ENCODE data around the gene TMEM44. TPM values are rescaled to one million over a fixed set of nuclear protein-coding genes. Genes with fewer than 3 reads are reported as not detected.

Gene TMEM44
- total RNA-seq, 2 donors from 2014 or later, result 0.87 to 0.94 TPM

DNA sequence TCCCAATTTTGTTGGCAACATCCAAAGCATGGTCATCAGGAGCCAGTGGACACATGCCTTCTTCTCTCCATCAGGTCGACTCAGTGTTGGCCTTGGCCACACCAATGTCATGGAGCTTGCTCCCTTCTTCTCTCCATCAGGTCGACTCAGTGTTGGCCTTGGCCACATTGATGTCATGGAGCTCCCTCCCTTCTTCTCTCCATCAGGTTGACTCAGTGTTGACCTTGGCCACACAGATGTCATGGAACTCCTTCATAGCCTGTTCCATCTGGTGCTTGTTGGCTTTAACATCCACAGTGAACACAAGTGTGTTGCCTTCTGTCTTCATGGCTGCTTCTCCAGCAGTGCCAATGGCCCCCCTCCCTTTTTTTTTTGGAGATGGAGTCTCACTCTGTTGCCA, 70.2 kb downstream of the TMEM44 start:
- Mint-ChIP-seq H3K27me3 (peaks cover 30% of the 10 kb centered on the region), H3K4me1 (no peaks in the 10 kb centered on the region), H3K36me3 (ENCODE audit: low read depth) (no peaks in the 10 kb centered on the region), H3K4me3 (no peak overlapping the region), H3K27ac (no peak overlapping the region)
- ATAC-seq (no peak), DNase-seq (no peak)
- no peaks in the 10 kb centered on the region for H3K9me3 ChIP-seq (ENCODE audit: control insufficient read depth, low read length, poor library complexity, severe bottlenecking)

DNA sequence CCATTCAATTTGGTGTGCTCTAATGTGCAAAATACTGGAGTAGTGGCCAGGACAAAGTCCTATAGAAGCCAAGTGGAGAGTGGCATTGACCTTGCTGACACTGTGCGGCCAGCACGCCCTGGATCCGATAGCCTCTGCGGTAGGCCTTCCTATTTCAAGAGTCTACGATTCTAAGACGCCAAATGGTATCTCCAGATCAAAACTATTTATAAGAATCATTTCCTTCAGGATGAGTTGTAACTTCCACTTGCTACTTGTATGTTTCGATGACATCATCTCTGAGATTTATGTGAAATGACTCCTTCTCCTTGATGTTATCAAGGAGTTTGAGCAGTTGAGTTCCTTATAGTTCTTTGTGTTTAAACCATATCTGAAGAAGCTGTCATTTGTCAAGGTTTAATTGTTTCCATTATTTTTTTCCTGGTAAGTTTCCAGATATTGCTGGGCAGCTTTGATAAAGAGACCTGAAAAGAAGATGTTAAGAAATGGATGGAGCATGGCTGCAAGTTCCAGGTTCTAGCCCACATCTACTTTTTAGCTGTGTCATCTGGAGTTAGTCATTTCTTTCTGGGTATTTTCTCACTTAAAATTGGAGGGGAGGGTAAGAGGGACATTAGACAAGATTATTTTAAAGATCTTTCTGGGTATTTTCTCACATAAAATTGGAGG, 71.8 kb downstream of the TMEM44 start:
- DNase-seq (no peak), ATAC-seq (no peak)
- no peaks in the 10 kb centered on the region for H3K9me3 ChIP-seq (ENCODE audit: control insufficient read depth, low read length, poor library complexity, severe bottlenecking)
- H3K27me3 Mint-ChIP-seq, result peaks cover 26% of the 10 kb centered on the region
- no peak overlapping the region for H3K27ac Mint-ChIP-seq
- H3K4me1 Mint-ChIP-seq, result peaks cover 6% of the 10 kb centered on the region
- no peaks in the 10 kb centered on the region for H3K36me3 Mint-ChIP-seq (ENCODE audit: low read depth)
- H3K4me3 Mint-ChIP-seq, result no peak overlapping the region

DNA sequence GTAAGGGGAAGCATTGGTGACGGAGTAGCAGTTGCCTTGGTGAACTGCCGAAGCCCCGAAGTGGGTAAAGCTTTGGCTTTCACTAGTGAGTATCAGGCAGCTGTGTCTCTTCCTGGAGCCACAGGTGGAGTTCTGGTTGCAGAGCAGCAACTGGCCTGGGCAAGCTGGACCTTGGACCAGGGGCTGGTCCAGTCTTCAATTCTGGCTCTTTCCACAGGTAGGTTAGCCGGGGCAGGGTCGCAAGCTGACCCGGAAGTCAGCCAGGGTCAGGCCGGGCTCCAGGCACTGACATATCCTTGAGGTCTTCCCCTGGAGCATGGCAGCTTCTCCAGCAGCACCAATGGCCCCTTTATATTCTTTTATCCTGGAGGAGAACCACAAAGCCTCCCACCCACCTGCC, 73.2 kb downstream of the TMEM44 start:
- Mint-ChIP-seq H3K36me3 (ENCODE audit: low read depth) (no peaks in the 10 kb centered on the region), H3K27me3 (peaks cover 13% of the 10 kb centered on the region), H3K27ac (no peak overlapping the region), H3K4me1 (peaks cover 12% of the 10 kb centered on the region), H3K4me3 (no peak overlapping the region)
- H3K9me3 ChIP-seq (ENCODE audit: control insufficient read depth, low read length, poor library complexity, severe bottlenecking), result no peaks in the 10 kb centered on the region
- no peak for ATAC-seq
- no peak for DNase-seq

GRCh38 chr3:194559530-194559929, 73.7 kb downstream of the TMEM44 start:
- H3K27me3 Mint-ChIP-seq, result peaks cover 8% of the 10 kb centered on the region
- no peaks in the 10 kb centered on the region for H3K36me3 Mint-ChIP-seq (ENCODE audit: low read depth)
- H3K27ac Mint-ChIP-seq, result no peak overlapping the region
- no peak overlapping the region for H3K4me3 Mint-ChIP-seq
- peaks cover 12% of the 10 kb centered on the region for H3K4me1 Mint-ChIP-seq
- no peak for DNase-seq
- H3K9me3 ChIP-seq (ENCODE audit: control insufficient read depth, low read length, poor library complexity, severe bottlenecking), result no peaks in the 10 kb centered on the region
- no peak for ATAC-seq

DNA sequence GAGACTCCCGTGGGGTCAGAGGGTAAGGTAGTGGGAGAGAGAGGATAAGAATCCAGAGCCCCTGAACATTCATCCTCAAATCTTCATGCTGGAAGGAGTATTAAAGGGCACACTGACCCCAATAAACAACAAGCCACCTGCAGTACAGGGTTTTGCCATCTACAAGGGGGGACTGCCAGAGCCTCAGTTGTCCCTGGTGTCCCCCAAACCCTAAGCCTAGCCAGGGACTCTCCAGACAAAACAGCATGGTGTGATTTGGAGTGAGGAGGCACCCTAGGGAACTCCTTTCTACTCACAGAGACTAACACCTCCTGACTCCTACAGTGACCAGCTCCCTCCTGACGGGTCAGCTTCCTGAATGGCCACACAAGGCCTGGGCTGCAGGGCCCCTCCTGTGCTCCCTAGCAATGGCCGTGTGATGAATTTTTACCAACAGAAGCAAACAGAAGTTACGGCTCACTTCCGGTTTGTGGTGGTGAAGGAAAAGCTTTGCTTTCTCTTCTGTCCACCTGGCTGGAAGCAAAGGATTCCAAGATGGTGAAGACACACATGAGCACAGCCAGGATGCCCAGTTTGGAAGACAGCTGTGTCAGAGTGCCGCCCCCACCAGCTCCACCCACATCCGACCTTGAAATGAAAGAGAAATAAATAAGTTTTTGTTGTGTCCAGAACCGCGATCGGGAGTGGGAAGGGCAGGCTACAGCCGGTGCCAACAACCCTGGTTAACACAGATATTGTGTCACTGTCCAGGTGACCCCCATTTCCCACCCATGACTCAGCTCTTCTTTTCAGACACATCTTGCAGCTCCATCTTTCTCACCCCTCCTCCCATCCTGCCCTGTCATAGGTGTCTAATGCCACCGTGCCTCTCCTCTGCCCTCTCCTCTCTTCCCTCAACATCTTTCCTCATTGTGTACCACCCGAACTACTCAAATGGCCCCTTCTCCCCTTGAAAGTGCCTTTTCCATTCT, 76.8 kb downstream of the TMEM44 start:
- no peak for DNase-seq
- peaks cover 19% of the 10 kb centered on the region for H3K4me1 Mint-ChIP-seq
- peak; percentile 40 for ATAC-seq
- H3K9me3 ChIP-seq (ENCODE audit: control insufficient read depth, low read length, poor library complexity, severe bottlenecking), result no peaks in the 10 kb centered on the region
- no peaks in the 10 kb centered on the region for H3K36me3 Mint-ChIP-seq (ENCODE audit: low read depth)
- peak overlapping the region; percentile 91 for H3K4me3 Mint-ChIP-seq
- peaks cover 9% of the 10 kb centered on the region for H3K27me3 Mint-ChIP-seq
- peak overlapping the region; percentile 39 for H3K27ac Mint-ChIP-seq

GRCh38 chr3:194555175-194556062, 77.8 kb downstream of the TMEM44 start:
- DNase-seq, result no peak
- no peaks in the 10 kb centered on the region for H3K36me3 Mint-ChIP-seq (ENCODE audit: low read depth)
- no peaks in the 10 kb centered on the region for H3K9me3 ChIP-seq (ENCODE audit: control insufficient read depth, low read length, poor library complexity, severe bottlenecking)
- peak overlapping the region; percentile 39 for H3K27ac Mint-ChIP-seq
- peaks cover 14% of the 10 kb centered on the region for H3K27me3 Mint-ChIP-seq
- peak overlapping the region; percentile 36 for H3K4me3 Mint-ChIP-seq
- peaks cover 19% of the 10 kb centered on the region for H3K4me1 Mint-ChIP-seq
- no peak for ATAC-seq

DNA sequence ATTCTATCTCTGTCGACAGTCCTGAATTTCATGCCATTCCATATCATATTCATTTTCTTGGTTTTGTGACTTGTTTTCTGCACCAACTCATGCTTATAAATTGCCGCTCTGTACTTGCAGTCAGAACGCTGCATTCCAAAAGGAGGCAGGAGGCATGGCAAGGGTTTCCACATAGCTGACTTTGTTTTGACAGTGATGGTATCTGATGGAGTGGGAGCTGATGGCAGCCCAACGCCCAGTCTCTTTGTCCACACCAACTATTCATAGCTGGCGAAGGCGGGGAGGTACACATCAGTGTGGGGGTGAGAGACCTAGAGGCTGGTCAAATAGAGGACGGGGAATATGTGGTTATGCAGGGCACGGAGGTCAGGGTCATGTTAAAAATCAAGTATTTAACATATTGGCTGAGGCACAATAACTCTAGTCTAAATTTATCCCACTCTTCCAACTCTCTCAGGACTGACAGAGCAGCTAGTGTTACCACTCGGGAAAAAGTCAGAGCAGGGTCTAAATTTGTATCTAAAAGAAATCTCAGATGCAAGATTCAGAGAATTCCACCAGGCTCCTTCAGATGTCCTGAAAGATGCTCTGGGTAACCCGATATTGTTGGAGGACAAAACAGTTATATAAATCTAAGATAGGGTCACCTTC, 78.6 kb downstream of the TMEM44 start:
- H3K4me1 Mint-ChIP-seq, result peaks cover 19% of the 10 kb centered on the region
- no peak overlapping the region for H3K27ac Mint-ChIP-seq
- H3K4me3 Mint-ChIP-seq, result no peak overlapping the region
- ATAC-seq, result no peak
- no peaks in the 10 kb centered on the region for H3K9me3 ChIP-seq (ENCODE audit: control insufficient read depth, low read length, poor library complexity, severe bottlenecking)
- no peaks in the 10 kb centered on the region for H3K36me3 Mint-ChIP-seq (ENCODE audit: low read depth)
- no peak for DNase-seq
- H3K27me3 Mint-ChIP-seq, result peaks cover 15% of the 10 kb centered on the region

GRCh38 chr3:194552327-194552949, 80.8 kb downstream of the TMEM44 start:
- ATAC-seq, result no peak
- peaks cover 23% of the 10 kb centered on the region for H3K27me3 Mint-ChIP-seq

GRCh38 chr3:194549853-194550252, 83.4 kb downstream of the TMEM44 start:
- no peak for ATAC-seq
- no peak overlapping the region for H3K4me3 Mint-ChIP-seq
- no peak overlapping the region for H3K27ac Mint-ChIP-seq
- peaks cover 23% of the 10 kb centered on the region for H3K27me3 Mint-ChIP-seq
- no peaks in the 10 kb centered on the region for H3K36me3 Mint-ChIP-seq (ENCODE audit: low read depth)
- H3K9me3 ChIP-seq (ENCODE audit: control insufficient read depth, low read length, poor library complexity, severe bottlenecking), result no peaks in the 10 kb centered on the region
- DNase-seq, result no peak
- H3K4me1 Mint-ChIP-seq, result peaks cover 6% of the 10 kb centered on the region

More at GRCh38 chr3:194552327-194552949, 80.8 kb downstream of the TMEM44 start:
- no peaks in the 10 kb centered on the region for H3K9me3 ChIP-seq (ENCODE audit: control insufficient read depth, low read length, poor library complexity, severe bottlenecking)
- Mint-ChIP-seq H3K36me3 (ENCODE audit: low read depth) (no peaks in the 10 kb centered on the region), H3K4me1 (peaks cover 19% of the 10 kb centered on the region), H3K27ac (peak overlapping the region; percentile 63), H3K4me3 (no peak overlapping the region)
- no peak for DNase-seq

- no peak overlapping the region for H3K27ac Mint-ChIP-seq
- H3K27me3 Mint-ChIP-seq, result peaks cover 23% of the 10 kb centered on the region
- H3K4me1 Mint-ChIP-seq, result peaks cover 6% of the 10 kb centered on the region
- no peak overlapping the region for H3K4me3 Mint-ChIP-seq
- DNase-seq, result no peak
- no peaks in the 10 kb centered on the region for H3K9me3 ChIP-seq (ENCODE audit: control insufficient read depth, low read length, poor library complexity, severe bottlenecking)
- no peak for ATAC-seq
- H3K36me3 Mint-ChIP-seq (ENCODE audit: low read depth), result no peaks in the 10 kb centered on the region
Observed at GRCh38 chr3:194548346-194549321, 84.6 kb downstream of the TMEM44 start.

DNA sequence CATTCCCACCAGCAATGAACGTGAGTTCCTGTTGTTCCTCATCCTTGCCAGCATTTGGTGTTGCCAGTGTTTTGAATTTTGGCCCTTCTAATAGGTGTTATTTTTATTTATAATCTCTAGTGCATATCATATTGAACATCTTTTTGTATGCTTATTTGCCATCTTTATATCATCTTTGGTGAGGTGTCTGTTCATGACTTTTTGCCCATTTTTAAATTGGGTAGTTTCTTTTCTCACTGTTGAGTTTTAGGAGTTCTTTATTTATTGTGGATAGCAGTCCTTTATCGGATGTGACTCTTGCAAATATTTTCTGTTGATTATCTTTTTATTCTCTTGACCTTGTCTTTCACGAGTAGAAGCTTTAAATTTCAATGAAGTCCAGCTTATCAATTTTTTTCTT, 86.2 kb downstream of the TMEM44 start:
- no peak overlapping the region for H3K4me3 Mint-ChIP-seq
- no peaks in the 10 kb centered on the region for H3K9me3 ChIP-seq (ENCODE audit: control insufficient read depth, low read length, poor library complexity, severe bottlenecking)
- no peak overlapping the region for H3K27ac Mint-ChIP-seq
- no peaks in the 10 kb centered on the region for H3K36me3 Mint-ChIP-seq (ENCODE audit: low read depth)
- H3K27me3 Mint-ChIP-seq, result peaks cover 19% of the 10 kb centered on the region
- H3K4me1 Mint-ChIP-seq, result peaks cover 1% of the 10 kb centered on the region
- ATAC-seq (no peak), DNase-seq (no peak)

Measured in T-helper 17 cell (primary cell).